Liver (tissue), 3 donors: ENCODE data around the gene PIGV.

ENCODE experiments used
- CTCF ChIP-seq: fragments of 150-350 bp; IDR thresholded peaks from 2 replicates; pipeline ENCODE4 v1.5.1; 2017; ENCODE audit warnings: improper control_type of control experiment, low read depth, low read length; ENCODE audit not compliant: missing input control
- EGR1 ChIP-seq, 2 donors: IDR thresholded peaks; 2 replicates each; pipeline ENCODE4 v1.6.1; 2016 to 2018; ENCODE audit warnings: antibody characterized with exemption in 2 of 2, low read depth in 2 of 2
- GABPA ChIP-seq, 2 donors: IDR thresholded peaks in 1 of 2; conservative IDR thresholded peaks in 1 of 2; 2 replicates each; pipeline ENCODE4 v1.6.1; 2016; ENCODE audit warnings: antibody characterized with exemption in 2 of 2, mild to moderate bottlenecking in 1 of 2, moderate library complexity in 1 of 2
- REST ChIP-seq: IDR thresholded peaks from 2 replicates; pipeline ENCODE4 v1.6.1; 2016; ENCODE audit warnings: antibody characterized with exemption, mild to moderate bottlenecking
- TAF1 ChIP-seq: conservative IDR thresholded peaks from 2 replicates; pipeline ENCODE4 v1.6.1; 2016; ENCODE audit warnings: antibody characterized with exemption, mild to moderate bottlenecking
- YY1 ChIP-seq: IDR thresholded peaks from 2 replicates; pipeline ENCODE4 v1.6.1; 2016; ENCODE audit warnings: antibody characterized with exemption, mild to moderate bottlenecking
- ZBTB33 ChIP-seq: IDR thresholded peaks from 2 replicates; pipeline ENCODE4 v1.6.1; 2016; ENCODE audit warnings: antibody characterized with exemption
- donor health status: healthy.
- donor health status: healthy.

- TF ChIP-seq REST = no peak
- no peak for TF ChIP-seq CTCF
- TF ChIP-seq EGR1 (IDR thresholded peaks at IDR 0.05; ENCODE audit: low read depth in 2 of 2) = no peak
- no peak for TF ChIP-seq YY1
- TF ChIP-seq GABPA (IDR thresholded peaks at IDR 0.05 in 1 of 2, conservative IDR thresholded peaks at IDR 0.05 in 1 of 2) = no peak
- no peak for TF ChIP-seq ZBTB33
- no peak for TF ChIP-seq TAF1
Observed at GRCh38 chr1:26789612-26789865, 1.8 kb downstream of the PIGV start.
